GM11168 (cell line): ENCODE data around the gene PLCB3.

Source experiments
- in situ Hi-C: fragments of 300-500 bp; cut with MboI; formaldehyde crosslinking; loops from one replicate; pipeline ENCODE4 v1.12.0; 2022; ENCODE audit warnings: low sequenced_read_pairs; ENCODE audit not compliant: unreplicated experiment

The PLCB3 gene

DNA sequence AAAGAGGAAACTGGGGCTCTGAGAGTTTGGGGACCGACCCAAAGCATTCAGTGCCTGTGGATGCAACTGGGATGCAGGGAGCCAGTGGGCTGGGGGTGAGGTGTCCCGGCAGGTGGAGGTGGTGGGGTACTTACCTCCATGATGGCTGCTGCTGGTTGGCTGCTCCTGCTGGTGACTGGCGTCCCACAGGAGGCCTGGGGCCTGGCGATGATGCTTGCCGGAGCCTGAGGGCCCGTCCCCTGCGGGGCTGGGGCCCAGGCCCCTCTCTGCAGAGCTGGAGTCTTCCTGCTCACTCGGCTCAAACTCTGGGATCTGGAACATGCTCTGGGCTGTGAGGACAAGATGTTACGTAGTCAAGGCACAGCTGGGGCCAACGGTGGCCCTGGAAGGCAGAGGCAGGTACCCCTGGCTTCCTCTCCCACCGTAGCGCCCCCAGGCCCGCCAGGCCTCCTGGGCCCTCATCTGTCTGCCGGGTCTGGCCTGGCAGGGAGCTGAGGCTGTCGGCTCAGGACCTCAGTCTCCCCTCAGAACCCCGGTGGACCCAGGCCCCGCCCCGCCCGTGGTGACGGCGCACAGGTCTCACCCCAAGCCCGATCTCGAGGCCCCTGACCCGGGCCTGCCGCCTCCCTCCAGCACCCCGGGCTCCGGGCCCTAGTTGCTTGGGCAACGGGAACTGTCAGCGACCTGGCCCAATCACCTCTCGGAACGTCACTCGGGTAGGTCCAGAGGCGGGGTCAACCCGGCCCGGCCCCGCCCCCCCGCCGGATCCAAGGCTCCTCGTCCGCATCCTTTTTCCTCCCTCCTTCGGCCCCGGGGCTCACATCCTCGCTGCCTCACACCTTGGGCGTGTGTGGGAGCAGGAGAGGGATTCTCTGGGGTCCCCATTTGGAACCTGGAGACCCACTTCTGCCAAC lies 33.0 kb downstream of the PLCB3 start, which contains the start of gene BAD:
Gene BAD (minus strand): TSS at position 618 of the 914 bp plus-strand sequence. CDS start 297 bp downstream, at position 321.
- in situ Hi-C loops = no loop called here

DNA sequence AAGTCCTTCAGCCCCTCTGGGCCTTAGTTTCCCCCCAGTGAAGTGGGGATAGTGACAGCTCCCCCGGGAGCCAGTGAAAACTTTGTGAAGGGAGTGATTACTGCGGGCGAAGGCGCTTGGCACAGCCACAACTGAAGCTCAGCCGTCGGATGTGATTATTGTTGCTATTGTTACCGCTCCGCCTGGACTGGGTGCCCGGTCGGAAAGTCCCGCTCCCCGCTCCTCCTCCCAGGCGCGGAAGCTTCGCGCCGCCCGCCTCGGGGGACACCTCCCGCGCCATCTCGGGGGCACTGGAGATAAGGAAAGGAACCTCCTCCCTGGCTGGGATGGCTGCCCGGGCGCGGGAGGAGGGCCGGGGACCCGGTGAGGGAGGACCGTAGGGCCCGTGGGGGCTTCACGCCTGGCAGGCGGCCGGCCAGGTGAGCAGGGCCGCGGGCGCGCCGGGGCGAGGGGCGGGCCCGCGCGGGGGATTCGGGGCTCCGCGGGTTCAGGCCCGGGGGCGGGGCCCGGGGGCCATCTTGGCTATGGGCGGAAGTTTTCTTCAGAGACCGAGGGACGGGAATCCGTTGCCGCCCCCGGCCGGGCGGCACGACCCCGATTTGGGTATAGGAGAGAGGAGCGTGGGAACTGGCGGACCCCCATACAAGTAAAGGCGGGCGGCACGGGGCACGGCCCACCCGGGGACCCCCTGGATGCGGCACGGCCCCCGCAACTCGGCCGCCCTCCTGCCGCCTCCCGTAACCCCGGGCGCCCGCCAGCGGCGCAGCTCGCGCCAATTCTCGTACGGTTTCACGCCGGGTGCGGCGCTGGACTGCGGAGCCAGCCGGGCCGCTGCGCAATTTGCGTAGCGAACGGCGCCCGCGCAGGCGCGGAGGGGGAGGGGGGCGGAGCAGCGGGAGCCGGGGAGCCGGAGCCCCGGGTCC lies 33.9 kb downstream of the PLCB3 start, which contains the start of gene GPR137:
Gene GPR137 (plus strand): TSS at position 887 of the 923 bp plus-strand sequence. CDS start 677 bp downstream, outside the sequence.
- in situ Hi-C loops = no loop called here

DNA sequence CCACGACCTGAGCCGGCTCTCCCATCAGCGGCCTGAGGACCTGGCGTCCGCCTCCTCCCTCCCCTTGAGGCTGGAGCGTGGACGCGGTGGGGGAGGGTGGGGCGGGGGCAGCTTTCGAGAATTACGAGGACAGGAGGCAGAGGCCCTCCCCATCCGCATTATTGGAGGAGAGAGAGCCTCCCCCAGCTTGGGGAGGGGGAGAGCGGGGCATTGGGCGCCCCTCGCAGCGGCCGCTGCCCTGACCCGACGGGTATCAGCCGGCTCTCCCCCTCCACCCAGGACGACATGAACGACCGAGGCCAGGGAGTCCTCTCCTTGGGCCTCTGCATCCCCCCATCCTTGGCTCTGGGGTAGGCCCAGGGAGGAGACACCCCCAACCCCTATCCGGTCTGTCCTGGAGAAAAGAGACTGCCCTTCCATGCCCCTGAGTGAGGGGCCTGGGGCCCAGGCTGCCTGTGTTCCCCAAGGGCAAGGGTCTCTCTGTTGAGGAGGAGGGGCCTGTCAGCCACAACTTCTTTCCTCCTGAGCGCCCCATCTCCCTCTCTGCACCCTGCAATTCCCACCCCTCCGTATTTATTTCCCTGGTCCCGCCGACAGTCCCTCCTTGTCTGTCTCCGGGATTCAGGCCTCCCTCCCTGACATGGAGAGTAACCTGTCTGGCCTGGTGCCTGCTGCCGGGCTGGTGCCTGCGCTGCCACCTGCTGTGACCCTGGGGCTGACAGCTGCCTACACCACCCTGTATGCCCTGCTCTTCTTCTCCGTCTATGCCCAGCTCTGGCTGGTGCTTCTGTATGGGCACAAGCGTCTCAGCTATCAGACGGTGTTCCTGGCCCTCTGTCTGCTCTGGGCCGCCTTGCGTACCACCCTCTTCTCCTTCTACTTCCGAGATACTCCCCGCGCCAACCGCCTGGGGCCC lies 34.8 kb downstream of the PLCB3 start:
- in situ Hi-C loops = no loop called here

DNA sequence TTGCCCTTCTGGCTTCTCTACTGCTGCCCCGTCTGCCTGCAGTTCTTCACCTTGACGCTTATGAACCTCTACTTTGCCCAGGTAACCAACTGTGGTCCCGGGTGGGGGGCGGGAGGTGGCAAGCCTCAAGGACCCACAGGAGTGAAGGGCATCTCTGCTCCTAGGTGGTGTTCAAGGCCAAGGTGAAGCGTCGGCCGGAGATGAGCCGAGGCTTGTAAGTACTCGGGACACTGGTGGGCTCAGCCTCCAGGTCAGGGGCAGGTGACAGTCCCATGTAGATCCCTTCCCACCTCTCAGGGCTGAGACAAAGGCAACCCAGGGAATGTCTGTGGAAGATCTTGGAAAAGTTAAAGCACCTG lies 35.5 kb downstream of the PLCB3 start:
- in situ Hi-C loops = no loop called here

DNA sequence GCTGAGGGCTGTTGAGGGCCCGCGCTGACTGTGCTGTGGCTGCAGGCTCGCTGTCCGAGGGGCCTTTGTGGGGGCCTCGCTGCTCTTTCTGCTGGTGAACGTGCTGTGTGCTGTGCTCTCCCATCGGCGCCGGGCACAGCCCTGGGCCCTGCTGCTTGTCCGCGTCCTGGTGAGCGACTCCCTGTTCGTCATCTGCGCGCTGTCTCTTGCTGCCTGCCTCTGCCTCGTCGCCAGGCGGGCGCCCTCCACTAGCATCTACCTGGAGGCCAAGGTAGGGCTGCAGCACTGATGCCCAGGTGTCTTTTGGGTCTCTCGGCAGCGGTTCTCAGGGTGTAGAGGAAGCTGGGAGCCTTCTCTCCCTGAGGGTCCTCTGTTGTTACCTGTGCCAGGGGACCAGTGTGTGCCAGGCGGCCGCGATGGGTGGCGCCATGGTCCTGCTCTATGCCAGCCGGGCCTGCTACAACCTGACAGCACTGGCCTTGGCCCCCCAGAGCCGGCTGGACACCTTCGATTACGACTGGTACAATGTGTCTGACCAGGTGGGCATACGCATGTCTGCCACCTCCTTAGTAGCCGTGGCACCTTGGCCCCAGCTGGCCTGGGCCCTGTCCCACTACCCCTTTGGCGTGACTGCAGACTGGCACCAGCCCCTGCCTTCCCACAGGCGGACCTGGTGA lies 36.5 kb downstream of the PLCB3 start:
- in situ Hi-C loops = no loop called here

DNA sequence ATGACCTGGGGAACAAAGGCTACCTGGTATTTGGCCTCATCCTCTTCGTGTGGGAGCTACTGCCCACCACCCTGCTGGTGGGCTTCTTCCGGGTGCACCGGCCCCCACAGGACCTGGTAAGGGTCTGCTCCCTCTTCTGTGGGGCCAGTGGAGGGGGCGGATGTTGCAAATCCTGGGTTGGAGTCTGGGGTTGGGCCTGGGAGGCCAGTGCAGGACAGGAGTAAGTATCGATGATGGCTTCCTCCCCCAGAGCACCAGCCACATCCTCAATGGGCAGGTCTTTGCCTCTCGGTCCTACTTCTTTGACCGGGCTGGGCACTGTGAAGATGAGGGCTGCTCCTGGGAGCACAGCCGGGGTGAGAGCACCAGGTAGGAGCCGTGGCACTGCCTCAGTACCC lies 37.0 kb downstream of the PLCB3 start:
- in situ Hi-C loops = no loop called here

DNA sequence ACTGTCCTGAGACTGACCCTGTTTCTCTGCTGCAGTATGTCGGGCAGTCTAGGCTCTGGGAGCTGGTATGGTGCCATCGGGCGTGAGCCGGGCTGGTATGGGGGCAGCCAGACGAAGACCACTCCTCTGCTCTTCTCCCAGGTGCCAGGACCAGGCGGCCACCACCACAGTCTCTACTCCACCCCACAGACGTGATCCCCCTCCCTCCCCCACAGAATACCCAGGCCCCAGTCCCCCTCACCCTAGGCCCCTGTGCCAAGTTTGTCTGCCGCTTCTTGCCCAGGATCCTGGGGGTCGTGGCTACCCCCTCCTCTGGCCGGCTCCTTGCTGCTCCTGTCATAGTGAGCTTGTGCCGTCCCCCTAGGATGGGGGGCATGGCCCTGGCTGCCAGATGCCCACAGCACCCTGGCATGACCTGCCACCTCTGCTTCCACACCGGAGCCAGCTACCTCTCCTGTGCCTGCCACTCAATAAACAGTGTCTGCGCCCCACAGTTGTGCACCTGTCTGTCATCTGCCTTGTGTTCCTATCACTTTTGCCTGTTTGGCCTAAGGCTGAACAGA lies 37.8 kb downstream of the PLCB3 start:
- in situ Hi-C loops = no loop called here

DNA sequence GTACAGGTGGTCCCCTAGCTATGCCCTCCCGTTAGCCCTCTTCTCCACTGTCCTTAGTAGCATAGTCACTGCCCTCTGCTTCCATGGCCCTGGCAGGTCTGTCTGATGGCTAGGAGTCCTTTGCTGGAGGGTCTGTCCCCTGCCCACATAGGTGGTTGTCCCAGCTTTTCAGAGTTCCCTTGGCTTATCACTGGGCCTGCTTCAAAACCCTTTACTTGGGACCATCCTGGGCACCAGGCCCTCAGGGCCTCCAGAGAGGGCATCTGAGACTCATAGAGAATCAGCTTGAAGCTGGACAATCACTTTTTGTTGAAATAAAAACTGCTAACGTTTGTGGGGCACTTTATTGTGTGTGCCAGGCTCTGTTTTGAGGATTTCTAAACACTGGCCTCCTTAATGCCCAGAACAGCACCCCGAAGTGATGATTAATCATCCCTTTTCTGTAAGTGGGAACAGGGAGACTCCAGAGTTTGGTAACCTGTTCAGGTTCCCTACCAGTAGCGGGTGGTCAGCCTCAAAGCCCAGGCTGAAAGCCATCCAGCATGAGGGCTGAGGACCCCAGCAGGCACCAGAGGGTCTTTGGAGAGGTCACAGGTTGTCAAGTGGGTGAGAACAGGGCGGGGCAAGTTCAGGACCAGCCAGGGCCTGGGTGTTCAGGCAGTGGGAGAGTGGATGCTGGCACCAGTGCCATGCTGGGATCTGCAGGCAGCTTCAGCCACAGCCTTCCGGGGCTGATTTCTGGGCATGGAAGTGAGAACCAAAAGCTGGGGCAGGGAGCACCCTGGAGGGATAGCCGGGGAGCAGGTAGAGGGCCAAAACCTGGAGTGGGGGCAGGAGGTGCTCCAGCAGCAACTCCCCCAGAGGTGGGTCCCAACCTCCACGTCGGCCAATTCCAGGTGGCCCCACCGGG lies 39.3 kb downstream of the PLCB3 start:
- in situ Hi-C loops = no loop called here

DNA sequence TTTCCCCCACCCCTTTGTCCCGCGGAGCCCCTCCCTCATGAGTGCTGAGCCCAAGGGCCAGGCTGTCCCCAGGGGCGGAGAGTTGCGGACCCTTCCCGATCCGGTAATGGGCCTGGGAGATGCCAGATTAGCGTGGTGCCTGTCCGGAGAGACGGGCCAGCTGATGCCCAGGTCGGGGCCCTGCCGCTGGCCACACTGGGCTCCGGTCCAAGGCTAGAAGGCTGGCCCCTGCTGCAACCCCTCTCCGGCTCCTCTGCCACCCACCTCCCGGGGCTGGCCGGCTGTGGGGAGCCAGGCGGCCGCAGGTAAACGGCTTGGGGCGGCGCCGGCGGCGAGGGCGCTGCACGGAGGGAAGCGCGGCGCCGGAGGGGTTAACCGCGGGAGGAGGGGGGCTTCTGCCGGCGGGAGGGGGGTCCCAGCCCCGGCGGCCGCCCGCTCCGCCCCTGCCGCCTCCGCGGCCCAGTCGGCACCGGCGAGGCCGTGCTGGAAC lies 40.0 kb downstream of the PLCB3 start, which contains the start of gene KCNK4:
Gene KCNK4 (plus strand): TSS at position 41 of the 490 bp plus-strand sequence. CDS start 1,717 bp downstream, outside the sequence.
- in situ Hi-C loops = no loop called here

DNA sequence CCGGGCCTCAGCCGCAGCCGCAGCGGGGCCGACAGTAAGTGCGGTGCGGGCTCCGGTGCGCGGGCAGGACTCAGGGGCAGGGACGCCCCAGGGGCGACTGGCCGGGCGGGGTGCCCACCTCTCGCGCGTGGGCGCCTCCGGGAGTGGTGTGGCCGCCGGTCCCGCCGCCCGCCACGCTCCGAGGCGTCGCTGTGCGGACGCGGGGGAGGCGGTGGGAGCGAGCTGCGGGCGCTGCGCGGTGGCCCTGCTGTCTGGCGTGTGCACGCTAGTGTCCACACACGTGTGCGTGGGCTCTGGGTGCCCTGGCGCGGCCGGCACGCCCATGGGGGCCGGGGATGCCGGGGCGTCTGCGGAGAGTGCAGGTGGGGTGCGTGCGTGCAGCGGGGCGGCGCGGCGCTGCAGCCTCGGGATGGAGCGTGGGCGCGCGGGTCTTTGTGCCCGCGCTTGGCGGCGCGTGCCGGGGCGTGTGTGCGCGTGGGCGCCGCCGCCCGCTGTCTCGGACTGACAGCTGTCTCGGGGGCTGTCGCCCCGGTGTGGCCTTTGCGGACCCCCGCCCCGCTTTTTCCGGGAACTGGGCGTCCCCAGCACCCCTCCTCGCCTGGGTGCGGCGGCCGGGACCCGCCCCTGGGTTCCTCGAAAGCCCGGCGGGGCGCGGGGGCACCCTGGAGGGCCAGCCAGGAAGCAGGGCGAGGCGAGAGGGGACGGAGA lies 40.6 kb downstream of the PLCB3 start:
- in situ Hi-C loops = no loop called here

DNA sequence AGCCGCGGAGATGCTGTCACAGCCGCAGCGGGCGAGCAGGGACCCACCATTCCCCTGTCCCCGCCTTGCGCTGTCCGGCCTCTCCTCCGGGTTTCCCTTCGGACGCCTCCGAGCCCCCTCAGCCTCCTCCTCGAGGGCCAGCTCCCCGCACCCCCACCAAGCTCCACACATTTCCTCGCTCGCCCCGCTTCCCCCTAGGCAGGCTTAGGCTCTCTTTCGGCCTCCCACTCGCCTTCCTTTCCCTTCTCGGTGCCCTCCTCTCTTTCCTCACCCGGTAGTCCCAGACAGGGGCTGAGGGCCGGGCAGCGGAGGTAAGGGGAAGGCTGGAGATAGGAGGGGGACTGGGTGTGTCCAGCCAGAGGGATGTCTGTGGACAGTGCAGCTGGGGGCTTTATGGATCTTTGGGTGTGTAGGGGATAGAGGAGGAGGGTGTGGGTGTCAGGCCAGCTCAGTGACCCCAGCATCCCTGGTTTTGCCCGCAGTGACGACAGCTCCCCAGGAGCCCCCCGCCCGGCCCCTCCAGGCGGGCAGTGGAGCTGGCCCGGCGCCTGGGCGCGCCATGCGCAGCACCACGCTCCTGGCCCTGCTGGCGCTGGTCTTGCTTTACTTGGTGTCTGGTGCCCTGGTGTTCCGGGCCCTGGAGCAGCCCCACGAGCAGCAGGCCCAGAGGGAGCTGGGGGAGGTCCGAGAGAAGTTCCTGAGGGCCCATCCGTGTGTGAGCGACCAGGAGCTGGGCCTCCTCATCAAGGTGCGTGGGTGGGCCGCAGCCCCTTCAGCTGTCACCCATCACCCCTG lies 41.3 kb downstream of the PLCB3 start:
- in situ Hi-C loops = no loop called here

DNA sequence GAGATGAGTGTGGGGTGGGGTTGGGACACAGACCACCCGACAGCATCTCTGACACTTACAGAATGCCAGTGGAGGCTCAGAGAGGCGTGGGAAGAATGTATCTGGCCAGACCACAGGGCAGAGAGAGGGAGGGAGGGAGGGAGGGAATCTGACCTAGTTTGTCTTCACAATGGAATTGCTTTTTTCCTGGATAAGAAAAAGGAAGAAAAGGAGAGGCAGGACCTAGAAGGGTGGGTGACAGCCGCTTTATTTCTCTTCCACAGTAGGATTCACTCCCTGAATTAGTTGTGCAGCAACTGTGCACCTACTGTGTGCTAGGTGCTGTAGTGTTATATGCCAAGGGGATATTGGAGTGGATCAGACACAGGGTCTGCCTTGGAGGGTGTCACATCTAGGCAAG lies 43.4 kb downstream of the PLCB3 start:
- in situ Hi-C loops = no loop called here

DNA sequence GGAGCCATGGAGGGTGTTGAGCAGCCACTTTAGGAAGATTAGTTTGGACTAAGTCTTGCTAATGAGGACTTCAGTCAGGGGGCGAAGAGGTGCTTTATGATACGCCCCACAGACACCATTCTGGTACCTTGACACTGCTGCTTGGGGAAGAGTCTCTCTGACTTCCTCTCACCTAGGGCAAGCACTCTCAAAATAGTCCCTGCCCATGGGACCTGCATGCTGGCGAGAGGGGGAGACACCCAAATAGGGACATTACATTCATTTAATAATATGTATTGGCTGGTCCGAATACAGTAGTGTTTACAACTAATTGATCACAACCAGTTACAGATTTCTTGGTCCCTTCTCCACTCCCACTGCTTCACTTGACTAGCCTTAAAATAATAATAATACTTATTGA lies 44.4 kb downstream of the PLCB3 start:
- in situ Hi-C loops = no loop called here

DNA sequence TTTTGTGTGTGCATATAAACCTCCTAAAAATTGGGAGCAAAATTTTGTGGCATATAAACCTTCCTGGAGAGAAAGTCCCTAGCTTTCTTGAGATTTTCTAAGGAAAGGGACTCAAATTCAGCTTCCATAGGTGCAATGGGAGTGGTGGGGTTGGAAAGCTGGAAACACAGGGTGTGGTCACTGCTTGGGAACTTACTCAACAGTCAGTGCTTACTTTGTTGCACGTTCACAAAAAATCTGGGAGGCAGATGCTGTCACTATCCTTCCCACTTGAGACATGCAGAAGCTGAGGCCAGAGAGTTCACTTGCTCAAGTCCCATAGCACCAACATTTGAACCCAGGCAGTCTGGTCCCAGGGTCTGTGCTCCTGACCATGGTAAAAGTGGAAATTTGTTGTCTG lies 44.9 kb downstream of the PLCB3 start:
- in situ Hi-C loops = no loop called here

DNA sequence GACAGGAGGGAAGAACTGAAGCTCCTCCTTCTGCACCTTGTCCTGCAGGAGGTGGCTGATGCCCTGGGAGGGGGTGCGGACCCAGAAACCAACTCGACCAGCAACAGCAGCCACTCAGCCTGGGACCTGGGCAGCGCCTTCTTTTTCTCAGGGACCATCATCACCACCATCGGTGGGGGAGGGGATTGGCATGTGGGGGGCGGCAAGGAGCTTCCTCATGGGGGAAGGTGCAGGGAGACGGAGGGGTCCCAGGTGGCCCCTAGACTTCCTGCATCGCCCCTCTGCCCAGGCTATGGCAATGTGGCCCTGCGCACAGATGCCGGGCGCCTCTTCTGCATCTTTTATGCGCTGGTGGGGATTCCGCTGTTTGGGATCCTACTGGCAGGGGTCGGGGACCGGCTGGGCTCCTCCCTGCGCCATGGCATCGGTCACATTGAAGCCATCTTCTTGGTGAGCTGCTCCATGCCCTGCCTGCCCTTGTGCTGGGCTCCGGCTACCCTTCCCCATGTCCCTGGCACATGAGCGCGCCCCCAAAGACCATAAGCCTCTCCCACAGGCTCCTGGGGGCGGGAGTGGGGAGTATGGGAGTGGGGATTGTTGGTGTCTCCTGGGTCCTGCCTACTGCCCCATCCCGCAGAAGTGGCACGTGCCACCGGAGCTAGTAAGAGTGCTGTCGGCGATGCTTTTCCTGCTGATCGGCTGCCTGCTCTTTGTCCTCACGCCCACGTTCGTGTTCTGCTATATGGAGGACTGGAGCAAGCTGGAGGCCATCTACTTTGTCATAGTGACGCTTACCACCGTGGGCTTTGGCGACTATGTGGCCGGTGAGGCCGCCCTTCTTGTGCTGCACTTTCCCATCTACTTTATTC lies 45.7 kb downstream of the PLCB3 start:
- in situ Hi-C loops = no loop called here
